ENCODE measurements around the gene OR6J1.
"Not testable (repeated sequence)": the region's sequence is repeated elsewhere in the genome, so short reads cannot be mapped to it uniquely, and the experiment has no call there.

The OR6J1 gene

DNA sequence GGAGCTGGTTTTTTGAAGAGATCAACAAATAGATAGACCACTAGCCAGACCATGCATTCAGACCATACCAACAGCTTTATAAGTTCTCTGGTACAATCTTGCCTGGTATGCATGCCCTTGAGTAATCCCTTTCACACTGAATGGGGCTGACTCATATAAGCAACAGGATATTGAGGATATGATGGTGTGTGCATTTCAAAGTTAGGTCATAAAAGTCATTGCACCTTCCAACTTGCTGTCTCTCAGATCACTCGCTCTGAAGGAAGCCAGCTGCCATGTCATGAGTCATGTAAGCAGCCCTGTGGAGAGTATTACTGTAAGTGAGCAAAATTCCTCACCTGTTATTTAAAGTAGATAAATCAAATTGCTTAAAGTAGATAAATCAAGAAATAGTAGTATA lies 45.0 kb upstream of the OR6J1 start:
- TF ChIP-seq REST (IDR thresholded peaks at IDR 0.05; ENCODE audit: insufficient replicate concordance, low read depth): no peak
- TF ChIP-seq CTCF (IDR thresholded peaks at IDR 0.05; ENCODE audit: insufficient read depth, low read length): no peak
- no peak for TF ChIP-seq POLR2AphosphoS5 (IDR thresholded peaks at IDR 0.05; ENCODE audit: low read depth)
- no peak for TF ChIP-seq SPI1 (IDR thresholded peaks at IDR 0.05; ENCODE audit: borderline replicate concordance, low read depth)
- no peak for TF ChIP-seq GABPA (IDR thresholded peaks at IDR 0.05; ENCODE audit: low read depth)
- DNase-seq (ENCODE audit: low read depth in 1 of 2, low spot score in 1 of 2): no peak
- Histone ChIP-seq H3K4me3 (replicated peaks; ENCODE audit: insufficient read depth, low read length) (no peak overlapping the region), H3K27ac (replicated peaks) (no peak overlapping the region), H3K27me3 (ENCODE audit: insufficient read depth, poor library complexity, severe bottlenecking) (no peaks in the 10 kb centered on the region)

DNA sequence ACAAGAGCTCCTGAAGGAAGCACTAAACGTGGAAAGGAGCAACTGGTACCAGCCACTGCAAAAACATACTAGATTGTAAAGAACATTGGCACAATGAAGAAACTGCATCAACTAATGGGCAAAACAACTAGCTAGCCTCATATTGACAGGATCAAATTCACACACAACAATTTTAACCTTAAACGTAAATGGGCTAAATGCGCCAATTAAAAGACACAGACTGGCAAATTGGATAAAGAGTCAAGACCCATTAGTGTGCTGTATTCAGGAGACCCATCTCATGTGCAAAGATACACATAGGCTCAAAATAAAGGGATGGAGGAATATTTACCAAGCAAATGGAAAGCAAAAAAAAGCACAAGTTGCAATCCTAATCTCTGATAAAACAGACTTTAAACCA lies 43.8 kb upstream of the OR6J1 start:
- not testable (repeated sequence) for DNase-seq (ENCODE audit: low read depth in 1 of 2, low spot score in 1 of 2)

DNA sequence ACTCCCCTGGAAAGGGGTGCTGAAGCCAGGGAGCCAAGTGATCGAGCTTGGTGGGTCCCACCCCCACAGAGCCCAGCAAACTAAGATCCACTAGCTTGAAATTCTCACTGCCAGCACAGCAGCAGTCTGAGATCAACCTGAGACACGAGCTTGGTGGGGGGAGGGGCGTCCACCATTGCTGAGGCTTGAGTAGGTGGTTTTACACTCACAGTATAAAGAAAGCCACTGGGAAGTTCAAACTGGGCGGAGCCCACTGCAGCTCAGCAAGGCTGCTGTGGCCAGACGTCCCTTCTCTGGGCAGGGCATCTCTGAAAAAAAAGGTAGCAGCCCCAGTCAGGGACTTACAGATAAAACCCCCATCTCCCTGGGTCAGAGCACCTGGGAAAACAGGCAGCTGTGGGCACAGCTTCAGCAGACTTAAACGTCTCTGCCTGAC lies 42.0 kb upstream of the OR6J1 start:
- H3K27ac ChIP-seq (replicated peaks); H3K4me3 ChIP-seq (replicated peaks; ENCODE audit: insufficient read depth, low read length); H3K27me3 ChIP-seq (ENCODE audit: insufficient read depth, poor library complexity, severe bottlenecking); DNase-seq (ENCODE audit: low read depth in 1 of 2, low spot score in 1 of 2): not testable (repeated sequence)

More for the DNA sequence above, 43.8 kb upstream of the OR6J1 start:
- H3K4me3 ChIP-seq (replicated peaks; ENCODE audit: insufficient read depth, low read length); H3K27me3 ChIP-seq (ENCODE audit: insufficient read depth, poor library complexity, severe bottlenecking); H3K27ac ChIP-seq (replicated peaks): not testable (repeated sequence)

DNA sequence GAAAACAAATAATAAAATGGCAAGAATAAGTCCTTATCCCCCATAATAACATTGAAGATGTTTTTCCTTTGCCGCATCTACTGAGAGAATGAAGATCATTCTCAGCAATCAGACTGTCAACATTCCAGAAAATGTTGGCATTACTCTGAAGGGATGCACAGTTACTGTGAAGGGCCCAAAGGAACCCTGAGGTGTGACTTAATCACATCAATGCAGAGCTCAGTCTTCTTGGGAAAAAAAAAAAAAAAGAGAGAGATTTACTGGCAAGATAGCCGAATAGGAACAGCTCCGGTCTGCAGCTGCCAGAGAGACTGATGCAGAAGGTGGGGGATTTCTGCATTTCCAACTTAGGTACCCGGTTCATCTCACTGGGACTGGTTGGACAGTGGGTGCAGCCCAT lies 41.3 kb upstream of the OR6J1 start:
- Histone ChIP-seq H3K4me3 (replicated peaks; ENCODE audit: insufficient read depth, low read length) (no peak overlapping the region), H3K27ac (replicated peaks) (no peak overlapping the region), H3K27me3 (ENCODE audit: insufficient read depth, poor library complexity, severe bottlenecking) (no peaks in the 10 kb centered on the region)
- TF ChIP-seq SPI1 (IDR thresholded peaks at IDR 0.05; ENCODE audit: borderline replicate concordance, low read depth) (no peak), POLR2AphosphoS5 (IDR thresholded peaks at IDR 0.05; ENCODE audit: low read depth) (no peak)
- DNase-seq (ENCODE audit: low read depth in 1 of 2, low spot score in 1 of 2): no peak

DNA sequence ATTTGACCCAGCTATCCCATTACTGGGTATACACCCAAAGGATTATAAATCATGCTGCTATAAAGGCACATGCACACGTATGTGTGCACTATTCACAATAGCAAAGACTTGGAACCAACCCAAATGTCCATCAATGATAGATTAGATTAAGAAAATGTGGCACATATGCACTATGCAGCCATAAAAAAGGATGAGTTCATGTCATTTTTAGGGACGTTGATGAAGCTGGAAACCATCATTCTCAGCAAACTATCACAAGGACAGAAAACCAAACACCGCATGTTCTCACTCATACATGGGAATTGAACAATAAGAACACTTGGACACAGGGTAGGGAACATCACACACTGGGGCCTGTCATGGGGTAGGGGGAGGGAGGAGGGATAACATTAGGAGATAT lies 39.3 kb upstream of the OR6J1 start:
- not testable (repeated sequence) for H3K27ac ChIP-seq (replicated peaks); H3K4me3 ChIP-seq (replicated peaks; ENCODE audit: insufficient read depth, low read length); H3K27me3 ChIP-seq (ENCODE audit: insufficient read depth, poor library complexity, severe bottlenecking); DNase-seq (ENCODE audit: low read depth in 1 of 2, low spot score in 1 of 2)

DNA sequence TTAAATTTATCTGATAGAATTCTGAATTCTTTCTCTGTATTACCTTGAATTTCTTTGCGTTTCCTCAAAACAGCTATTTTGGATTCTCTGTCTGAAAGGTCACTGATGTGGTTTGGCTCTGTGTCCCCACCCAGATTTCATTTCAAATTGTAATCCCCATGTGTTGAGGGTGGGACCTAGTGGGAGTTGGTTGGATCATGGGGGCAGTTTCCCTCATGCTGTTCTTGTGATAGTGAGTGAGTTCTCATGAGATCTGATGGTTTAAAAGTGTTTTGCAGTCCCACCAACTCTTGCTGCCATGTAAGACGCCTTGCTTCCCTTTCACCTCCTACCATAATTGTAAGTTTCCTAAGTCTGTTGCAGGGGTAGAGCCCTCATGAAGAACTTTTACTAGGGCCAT lies 34.1 kb upstream of the OR6J1 start:
- TF ChIP-seq GABPA (IDR thresholded peaks at IDR 0.05; ENCODE audit: low read depth) (no peak), SPI1 (IDR thresholded peaks at IDR 0.05; ENCODE audit: borderline replicate concordance, low read depth) (no peak), REST (IDR thresholded peaks at IDR 0.05; ENCODE audit: insufficient replicate concordance, low read depth) (no peak), POLR2AphosphoS5 (IDR thresholded peaks at IDR 0.05; ENCODE audit: low read depth) (no peak), CTCF (IDR thresholded peaks at IDR 0.05; ENCODE audit: insufficient read depth, low read length) (no peak)
- H3K4me3 ChIP-seq (replicated peaks; ENCODE audit: insufficient read depth, low read length): no peak overlapping the region
- H3K27ac ChIP-seq (replicated peaks): no peak overlapping the region

GRCh38 chr14:22677551-22677950 lies 33.4 kb upstream of the OR6J1 start:
- H3K4me3 ChIP-seq (replicated peaks; ENCODE audit: insufficient read depth, low read length); H3K27ac ChIP-seq (replicated peaks); H3K27me3 ChIP-seq (ENCODE audit: insufficient read depth, poor library complexity, severe bottlenecking); DNase-seq (ENCODE audit: low read depth in 1 of 2, low spot score in 1 of 2): not testable (repeated sequence)

More for the DNA sequence above, 34.1 kb upstream of the OR6J1 start:
- H3K27me3 ChIP-seq (ENCODE audit: insufficient read depth, poor library complexity, severe bottlenecking): no peaks in the 10 kb centered on the region
- DNase-seq (ENCODE audit: low read depth in 1 of 2, low spot score in 1 of 2): no peak

Data from HL-60 (cell line).